Activated T-cell treated with anti-CD3 and anti-CD28 coated beads, Interleukin-2, amount 50 U/mL, for 48 hours (primary cell): ENCODE data around the gene MGAT3.

Experiments
- DNase-seq, 2 experiments: peaks; one replicate each; pipeline ENCODE4 v3.0.0-alpha.2; 2020

MGAT3 gene

DNA sequence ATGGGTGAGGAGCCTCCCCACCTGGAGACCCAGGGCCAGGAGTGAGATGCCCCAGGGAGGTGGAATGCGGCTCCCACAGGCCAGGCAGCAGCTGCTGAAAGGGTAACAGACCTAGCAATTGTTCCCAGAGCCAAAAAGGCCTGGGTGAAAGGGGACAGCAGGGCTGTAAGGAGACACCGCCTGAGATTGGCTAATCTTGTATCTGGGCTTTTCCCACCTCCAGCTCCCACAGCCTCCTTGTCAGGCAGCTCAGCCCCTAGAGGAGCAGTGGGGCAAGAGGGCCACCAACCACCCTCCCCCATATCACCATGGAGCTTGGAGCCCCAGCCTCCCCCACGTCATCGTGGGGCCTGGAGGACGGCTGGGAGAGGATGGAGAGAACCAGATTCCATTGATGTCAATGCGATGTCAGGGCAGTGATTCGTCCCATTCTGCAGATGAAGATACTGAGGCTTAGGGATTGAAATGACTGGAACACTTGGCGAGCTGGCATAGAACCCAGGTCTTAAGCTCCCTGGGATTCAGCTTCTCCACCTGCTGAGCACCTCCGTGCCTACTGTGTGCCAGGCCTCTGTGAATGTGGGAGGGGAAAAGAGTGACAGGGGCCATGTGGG lies 2.9 kb upstream of the MGAT3 start:
- DNase-seq: no peak

- no peak for DNase-seq
Measured at GRCh38 chr22:39454385-39454871, 2.4 kb upstream of the MGAT3 start.

DNA sequence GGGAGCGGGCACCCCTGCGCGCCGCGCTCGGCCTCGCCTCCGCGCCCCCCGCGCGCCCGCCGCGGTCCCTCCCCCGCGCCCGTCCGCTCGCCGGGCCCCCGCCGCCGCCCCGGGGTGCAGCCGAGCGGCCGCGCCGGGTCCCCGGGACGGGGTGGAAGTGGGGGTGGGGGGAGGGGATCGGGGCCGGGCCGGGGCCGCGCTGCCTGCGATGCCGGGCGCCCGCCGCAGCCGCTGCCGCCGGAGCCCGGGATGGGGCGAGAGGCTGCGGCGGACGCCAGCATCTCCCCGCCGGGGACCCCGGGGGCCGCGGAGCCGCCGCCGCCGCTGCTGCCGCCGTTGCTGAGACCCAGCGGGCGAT lies 365 bp downstream of the MGAT3 start:
- DNase-seq: no peak

DNA sequence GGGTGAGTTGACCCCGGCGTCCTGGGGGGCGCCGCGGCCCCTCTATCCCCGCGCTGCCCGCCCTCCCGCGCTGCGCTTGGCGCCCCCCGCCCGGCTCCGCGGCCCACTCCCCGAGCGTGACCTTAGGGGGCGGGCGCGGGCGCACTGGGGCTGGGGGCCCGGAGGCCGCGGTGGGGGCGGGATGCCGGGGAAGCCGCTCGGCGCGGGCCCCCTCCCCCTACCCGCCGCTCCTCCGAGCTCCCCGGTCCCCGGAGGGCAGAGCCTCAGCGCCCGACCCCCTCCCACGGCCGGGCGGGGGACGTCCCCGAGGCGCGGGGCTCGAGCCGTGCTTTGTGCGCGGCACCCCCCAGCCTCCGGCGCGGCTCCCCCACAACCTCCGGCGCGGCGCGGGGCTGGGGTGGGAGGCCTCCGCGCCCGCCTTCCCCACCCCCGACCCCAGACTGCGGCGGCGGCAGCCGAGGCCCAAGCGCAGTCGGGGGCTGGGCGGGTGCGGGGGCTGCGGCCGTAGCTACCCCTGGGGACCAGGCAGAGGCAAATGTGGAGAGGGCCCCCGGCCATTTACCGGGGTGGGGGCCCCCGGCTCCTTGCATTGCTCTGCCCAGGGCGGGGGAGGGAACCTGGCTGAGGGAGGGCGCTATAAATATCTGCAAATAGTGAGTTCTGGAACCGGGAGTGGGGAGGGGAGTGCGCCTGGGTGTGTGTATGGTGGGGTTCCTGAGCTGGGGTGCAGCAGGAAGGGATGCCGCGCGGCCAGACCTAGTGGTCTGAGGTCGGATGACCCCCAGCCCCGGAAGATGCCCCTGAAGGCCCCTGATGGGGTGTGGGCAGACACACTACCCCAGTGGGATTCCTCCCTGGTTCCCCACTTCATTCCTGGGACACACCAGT lies 988 bp downstream of the MGAT3 start:
- DNase-seq: peak in 1 of 2 experiments; percentile 26

DNA sequence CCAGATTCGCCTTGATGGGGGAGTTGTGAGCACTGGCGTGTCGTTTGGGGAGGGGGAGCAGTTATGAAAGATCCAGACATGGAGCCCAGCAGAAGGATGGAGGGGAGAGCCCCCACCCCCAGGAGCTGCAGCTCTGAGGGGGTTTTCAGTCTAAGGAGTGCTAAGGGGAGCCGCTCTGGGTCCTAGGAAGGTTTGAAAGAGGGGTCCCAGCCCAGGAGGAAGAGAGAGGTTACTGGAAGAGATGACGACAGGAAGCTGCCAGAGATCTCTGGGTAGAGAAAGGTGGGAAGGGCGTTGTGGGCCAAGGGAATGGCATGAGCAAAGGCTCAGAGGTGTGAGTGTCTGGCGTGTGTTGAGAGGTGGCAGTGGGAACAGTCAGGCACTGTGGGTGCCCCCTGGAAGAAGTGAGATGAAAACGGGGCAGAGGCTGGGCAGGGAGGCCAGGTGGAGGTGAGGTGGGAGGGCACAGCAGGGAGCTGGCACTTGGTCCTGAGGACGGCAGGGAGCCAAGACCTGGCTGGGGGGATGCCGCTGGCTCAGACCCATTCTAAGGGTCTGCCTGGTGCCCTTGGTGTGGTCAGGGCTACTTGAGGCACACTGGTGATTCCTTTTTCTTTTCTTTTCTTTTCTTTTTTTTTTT lies 1.8 kb downstream of the MGAT3 start:
- DNase-seq: no peak

DNA sequence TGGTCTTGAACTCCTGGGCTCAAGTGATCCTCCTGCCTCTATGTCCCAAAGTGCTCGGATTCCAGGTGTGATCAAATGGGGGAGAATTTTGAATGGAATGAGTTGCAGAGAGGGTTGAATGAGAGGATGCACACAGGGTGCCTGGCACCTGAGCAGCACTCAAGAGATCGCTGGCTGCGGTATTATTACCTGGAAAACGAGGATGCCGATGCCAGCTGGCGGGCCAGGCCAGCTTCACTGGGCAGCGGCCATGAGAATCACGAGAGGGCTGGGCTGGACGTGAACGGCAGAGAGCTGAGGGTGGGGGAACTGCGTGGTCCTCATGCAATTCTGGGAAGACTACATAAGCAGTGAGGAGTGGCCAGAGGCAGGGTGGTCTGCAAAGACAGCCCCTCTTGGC lies 2.9 kb downstream of the MGAT3 start:
- no peak for DNase-seq

DNA sequence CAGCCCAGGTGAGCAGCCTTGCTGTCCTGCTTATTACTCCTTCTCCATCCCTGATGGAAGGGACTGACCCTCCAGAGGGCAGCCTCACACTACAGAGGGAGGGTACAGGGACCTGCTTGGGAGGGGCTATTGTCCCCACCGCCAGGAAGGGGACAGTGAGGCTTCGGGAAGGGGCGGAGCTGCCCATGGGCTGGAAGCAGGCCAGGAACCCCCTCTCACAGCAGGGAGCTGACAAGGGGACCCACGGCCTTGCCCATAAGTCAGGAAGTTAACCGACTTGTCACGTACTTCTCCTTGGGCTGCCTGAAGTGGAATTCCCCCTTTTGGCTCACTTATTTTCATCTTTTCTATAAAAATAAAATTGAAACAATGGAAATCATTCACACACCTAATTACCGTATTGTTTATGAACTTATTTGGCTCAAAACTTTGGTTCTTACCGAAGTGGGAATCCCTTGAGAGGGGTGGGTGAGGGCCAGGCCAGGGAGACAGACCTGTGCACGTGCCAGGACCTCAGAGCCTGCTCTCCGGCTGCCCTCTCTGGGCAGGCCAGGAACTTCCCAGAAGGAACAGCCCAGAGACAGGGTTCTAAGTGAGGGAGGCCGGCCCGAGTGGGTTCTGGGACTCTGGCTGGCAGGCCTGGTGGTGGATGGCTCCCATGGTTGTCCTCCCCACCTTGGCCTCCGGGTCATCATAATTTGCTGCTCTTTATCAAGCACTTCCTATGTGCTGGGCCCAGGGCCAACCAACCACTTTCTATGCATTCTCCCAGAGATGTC lies 5.8 kb downstream of the MGAT3 start:
- no peak for DNase-seq

DNA sequence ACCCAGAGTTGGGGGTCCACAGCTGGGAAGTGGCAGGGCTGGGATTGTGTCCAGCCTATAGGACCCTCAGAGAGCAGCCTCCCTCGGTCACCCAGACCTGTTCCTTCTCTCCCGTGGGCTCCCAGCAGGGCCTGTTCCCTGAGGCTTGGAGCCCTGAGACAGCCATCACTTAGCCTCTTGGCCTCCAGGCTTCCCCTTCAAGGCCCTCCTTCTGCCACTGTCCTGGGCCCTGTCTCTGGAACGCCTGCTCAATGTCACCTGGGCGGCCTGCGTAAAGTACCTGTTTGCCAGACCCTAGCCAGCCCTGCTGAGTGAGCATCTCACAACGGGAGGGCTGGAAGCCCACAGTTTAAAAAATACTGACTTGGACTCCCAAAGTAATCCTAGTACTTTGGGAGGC lies 6.5 kb downstream of the MGAT3 start:
- no peak for DNase-seq

GRCh38 chr22:39463931-39464390 lies 7.1 kb downstream of the MGAT3 start:
- no peak for DNase-seq

- no peak for DNase-seq
Measured at GRCh38 chr22:39466228-39467006, 9.6 kb downstream of the MGAT3 start.

- no peak for DNase-seq
Measured at GRCh38 chr22:39467390-39467895, 10.6 kb downstream of the MGAT3 start.

DNA sequence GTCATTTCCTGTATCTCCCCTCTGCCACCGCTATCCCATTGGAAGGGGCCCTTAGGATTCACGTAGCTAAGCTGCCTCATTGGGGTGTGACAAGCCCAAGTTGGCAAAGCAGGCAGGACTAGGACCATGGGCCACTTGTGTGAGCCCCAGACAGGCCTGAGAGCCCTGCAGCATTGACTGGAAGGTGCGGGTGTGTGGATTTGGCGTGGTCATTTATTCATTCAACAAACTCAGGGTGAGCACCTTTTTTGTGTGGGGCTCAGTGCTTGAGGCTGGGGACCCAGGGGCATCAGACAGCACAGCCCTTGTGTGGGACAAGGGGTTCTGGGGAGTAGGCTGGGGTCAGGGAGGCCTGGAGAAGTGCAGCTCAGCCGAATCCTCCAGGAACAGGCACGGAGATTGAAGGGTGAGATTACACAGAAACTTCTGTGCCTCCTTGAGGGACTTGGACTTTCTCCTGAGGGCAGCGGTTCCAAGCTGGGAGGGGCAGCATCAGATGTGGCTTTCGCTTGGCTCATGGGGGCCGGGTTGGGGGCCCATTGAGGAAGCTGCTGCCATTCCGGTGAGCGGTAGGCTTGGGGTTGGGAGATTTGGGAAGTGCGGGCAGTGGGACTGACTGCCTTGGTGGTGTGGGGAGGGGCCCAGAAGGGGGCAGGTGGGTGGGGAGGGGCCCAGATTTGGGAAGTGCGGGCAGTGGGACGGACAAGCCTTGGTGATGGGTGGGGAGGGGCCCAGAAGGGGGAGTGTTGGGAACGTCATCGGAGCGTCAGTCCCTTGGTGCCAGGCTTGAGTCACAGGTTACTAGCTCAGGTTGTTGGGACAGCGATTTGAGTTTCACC lies 11.9 kb downstream of the MGAT3 start:
- DNase-seq: no peak

DNA sequence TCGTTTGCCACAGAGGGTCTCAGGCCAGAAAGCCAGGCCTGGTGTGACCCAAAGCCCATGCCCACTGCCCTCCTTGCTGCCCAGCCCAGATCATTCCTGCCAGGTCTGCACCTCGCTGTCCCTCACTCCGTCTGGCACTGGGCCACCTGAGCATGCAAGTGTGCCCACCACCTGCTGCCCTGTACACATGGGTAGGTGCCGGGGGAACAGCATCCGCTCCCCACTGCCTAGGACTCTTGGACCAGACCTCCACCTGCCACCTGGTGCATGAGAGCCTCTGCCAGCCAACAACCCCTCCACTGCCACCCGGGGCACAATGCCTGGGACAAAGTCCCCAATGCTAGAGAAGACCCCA lies 12.5 kb downstream of the MGAT3 start:
- DNase-seq: no peak

- DNase-seq: no peak
Measured at GRCh38 chr22:39469681-39470450, 13.1 kb downstream of the MGAT3 start.

DNA sequence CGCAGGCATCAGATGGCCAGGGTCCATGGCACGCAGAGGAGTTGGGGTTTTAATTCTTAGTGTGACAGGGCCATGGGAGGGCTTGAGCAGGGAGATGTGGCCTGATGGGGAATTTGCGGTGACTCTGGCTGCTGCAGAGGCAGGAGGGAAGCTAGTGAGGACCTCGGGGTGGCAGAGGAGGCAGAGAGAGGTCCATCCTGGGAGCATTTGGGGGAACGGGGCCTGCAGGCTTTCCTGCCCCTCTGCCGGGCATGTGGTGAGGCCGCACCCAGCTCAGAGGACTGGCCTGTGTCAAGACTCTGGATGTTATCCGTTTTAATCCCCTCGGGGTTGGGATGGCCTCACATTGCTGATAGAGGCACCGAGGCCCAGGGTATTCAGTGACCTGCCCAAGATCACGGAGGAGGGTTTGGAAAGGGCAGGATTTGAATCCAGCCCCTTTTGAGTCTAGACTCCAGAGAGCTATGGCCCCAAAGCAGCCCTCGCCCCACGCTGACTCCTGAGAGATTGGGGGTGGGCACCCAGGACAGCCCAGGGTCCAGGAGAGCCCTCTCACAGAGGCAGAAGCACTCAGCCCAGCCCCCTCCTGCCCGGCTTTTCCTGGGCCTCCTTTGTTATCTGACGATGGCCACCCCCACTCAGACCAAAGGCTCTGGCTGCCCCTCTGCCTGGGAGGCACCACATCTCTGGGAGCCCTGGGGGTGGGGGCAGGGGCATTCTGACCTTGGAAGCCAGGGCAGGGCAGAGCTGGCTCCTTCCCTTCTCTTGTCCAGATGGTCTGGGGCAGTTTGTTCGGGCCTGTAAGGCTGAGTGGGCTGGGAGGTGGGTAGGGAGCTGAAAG lies 13.9 kb downstream of the MGAT3 start:
- no peak for DNase-seq

DNA sequence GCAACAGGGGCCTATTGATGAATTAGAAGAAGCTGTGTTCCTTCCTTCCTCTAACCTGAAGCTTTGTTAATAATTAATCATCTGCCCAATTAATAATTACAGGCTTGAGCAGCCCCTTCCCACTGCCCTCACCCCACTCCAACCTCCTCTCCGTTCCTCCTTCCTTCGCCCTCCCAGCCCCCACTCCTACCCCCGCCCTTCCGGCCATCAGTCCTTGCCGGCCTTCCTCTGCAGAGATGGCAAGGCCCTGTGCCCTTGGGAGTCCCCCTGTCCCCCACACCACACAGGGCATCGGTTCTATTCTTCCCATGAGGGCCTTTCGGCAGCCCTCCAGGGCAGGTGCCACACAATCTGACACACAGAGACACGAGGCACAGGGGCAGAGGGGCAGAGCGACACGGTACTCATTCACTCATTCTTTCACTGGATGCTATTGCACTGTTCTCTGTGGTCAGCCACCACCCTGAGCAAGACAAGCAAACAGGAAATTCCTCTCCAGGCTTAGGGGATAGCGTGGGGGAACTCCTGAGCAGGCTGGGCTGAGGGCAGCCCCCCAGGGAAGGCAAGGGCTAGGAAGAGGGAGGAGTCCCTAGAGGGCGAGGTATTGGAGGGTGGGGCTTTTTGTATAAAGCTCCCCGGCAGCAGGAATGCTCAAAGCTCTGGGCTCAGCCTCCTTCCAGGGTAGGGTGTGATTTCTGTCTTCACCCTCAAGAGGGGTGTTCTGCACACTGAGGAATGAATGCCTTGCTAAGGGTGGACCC lies 14.7 kb downstream of the MGAT3 start:
- DNase-seq: peak; percentile 27 to 29

- no peak for DNase-seq
Measured at GRCh38 chr22:39472570-39473556, 16.1 kb downstream of the MGAT3 start.
